GM19351 (cell line): ENCODE results near the gene CDC73.
A peak's percentile ranks its signal among the peaks of the same experiment; 100 is the strongest.
"Not testable (repeated sequence)": the region's sequence is repeated elsewhere in the genome, so short reads cannot be mapped to it uniquely, and the experiment has no call there.

Experiments
- ATAC-seq: cut with Tn5 transposase; IDR thresholded peaks from one replicate; pipeline ENCODE4 v1.9.1; 2021; ENCODE audit warnings: mild to moderate bottlenecking, moderate library complexity; ENCODE audit not compliant: unreplicated experiment

Gene CDC73

GRCh38 chr1:193275773-193276172 is 153.9 kb downstream of the CDC73 start:
- ATAC-seq, result no peak

GRCh38 chr1:193278968-193279367 is 157.1 kb downstream of the CDC73 start:
- no peak for ATAC-seq

- ATAC-seq, result no peak
These were observed 160.1 kb downstream of the CDC73 start for GRCh38 chr1:193281894-193282293.

GRCh38 chr1:193283016-193283415 is 161.2 kb downstream of the CDC73 start:
- ATAC-seq, result no peak

- no peak for ATAC-seq
These were observed 162.4 kb downstream of the CDC73 start for GRCh38 chr1:193284219-193284618.

GRCh38 chr1:193285641-193286040 is 163.8 kb downstream of the CDC73 start:
- no peak for ATAC-seq

GRCh38 chr1:193288548-193289080 is 166.8 kb downstream of the CDC73 start:
- not testable (repeated sequence) for ATAC-seq

- ATAC-seq, result no peak
These were observed 171.9 kb downstream of the CDC73 start for GRCh38 chr1:193293726-193294125.

- peak; percentile 80 for ATAC-seq
These were observed 177.2 kb downstream of the CDC73 start for GRCh38 chr1:193299038-193299437.

- ATAC-seq, result no peak
These were observed 179.9 kb downstream of the CDC73 start for GRCh38 chr1:193301746-193302145.

- ATAC-seq, result no peak
These were observed 182.0 kb downstream of the CDC73 start for GRCh38 chr1:193303849-193304248.
